Measurements from ENCODE around the gene ZNF547. TPM values are rescaled to one million over a fixed set of nuclear protein-coding genes. Genes with fewer than 3 reads are reported as not detected.

The ZNF547 gene
- total and polyA plus RNA-seq, 2 of the 8 experiments (the other 6 are each of a cell fraction or from before 2014, with no cell fraction given), result 1.1 to 2.1 TPM

DNA sequence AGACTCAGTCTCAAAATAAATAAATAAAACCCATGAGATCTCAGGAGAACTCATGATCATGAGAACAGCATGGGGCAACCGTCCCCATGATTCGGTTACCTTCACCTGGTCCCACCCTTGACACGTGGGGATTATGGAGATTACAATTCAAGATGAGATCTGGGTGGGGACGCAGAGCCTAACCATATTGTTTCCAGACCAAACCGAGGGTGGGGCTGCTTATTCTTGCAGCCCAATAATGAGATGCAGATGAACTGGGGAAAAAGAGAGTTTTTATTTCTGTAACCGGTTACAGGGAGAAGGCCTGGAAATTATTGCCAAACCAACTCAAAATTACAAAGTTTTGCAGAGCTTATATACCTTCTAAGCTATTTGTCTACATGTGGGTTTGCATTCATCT lies 12.8 kb downstream of the ZNF547 start (continued):
- no peak for TF ChIP-seq CBX8 (IDR thresholded peaks at IDR 0.05; ENCODE audit: borderline replicate concordance, low read depth, low read length)
- TF ChIP-seq TEAD4 (IDR thresholded peaks at IDR 0.05; ENCODE audit: low read depth, low read length), result no peak
- TF ChIP-seq ASH2L (IDR thresholded peaks at IDR 0.05; ENCODE audit: low read length), result no peak
- TF ChIP-seq BCL11A (IDR thresholded peaks at IDR 0.05; ENCODE audit: low read depth in 2 of 2, low read length in 2 of 2), result no peak

Measured in H1 (cell line).